Thyroid gland (tissue), 4 donors: ENCODE results near the gene CD22. TPM values are rescaled to one million over a fixed set of nuclear protein-coding genes. Genes with fewer than 3 reads are reported as not detected.

Experiments used
- DNase-seq, 2 donors: peaks; one replicate each; pipeline ENCODE4 v3.0.0-alpha.2; 2019
- H3K27ac ChIP-seq, 3 donors: fragments of 200-600 bp; sonication (generic); 1 replicate in 2 of 3; 2 replicates in 1 of 3; pipeline ENCODE4 v1.5.1; 2016 to 2019; ENCODE audit warnings: mild to moderate bottlenecking in 1 of 3, moderate library complexity in 1 of 3
- H3K27me3 ChIP-seq: fragments of 200-600 bp; sonication (generic); one replicate; pipeline ENCODE4 v1.5.1; 2019
- H3K36me3 ChIP-seq, 2 donors: fragments of 200-600 bp; sonication (generic); one replicate each; pipeline ENCODE4 v1.5.1; 2016 to 2019
- H3K4me1 ChIP-seq, 2 donors: fragments of 200-600 bp; sonication (generic); one replicate each; pipeline ENCODE4 v1.5.1; 2017 to 2019
- H3K4me3 ChIP-seq, 3 donors: fragments of 200-600 bp; sonication (generic); replicated peaks in 1 of 3; 1 replicate in 2 of 3; 2 replicates in 1 of 3; pipeline ENCODE4 v1.5.1; 2016; ENCODE audit warnings: mild to moderate bottlenecking in 1 of 3
- H3K9me3 ChIP-seq: fragments of 200-600 bp; sonication (generic); one replicate; pipeline ENCODE4 v1.5.1; 2017
- CTCF ChIP-seq, 6 experiments: fragments of 200-600 bp in 3 of 6; fragments of 450-650 bp in 3 of 6; sonication (generic) in 3 of 6; IDR thresholded peaks; one replicate each; pipeline ENCODE4 v1.5.1; 2016 to 2019; ENCODE audit warnings: antibody characterized with exemption in 6 of 6, mild to moderate bottlenecking in 2 of 6, inconsistent platforms in 1 of 6, moderate library complexity in 1 of 6
- POLR2A ChIP-seq, 2 donors: fragments of 450-650 bp; IDR thresholded peaks; one replicate each; pipeline ENCODE4 v1.6.1; 2017; ENCODE audit warnings: antibody characterized with exemption in 2 of 2, mild to moderate bottlenecking in 2 of 2, moderate library complexity in 1 of 2
- WGBS, 2 donors: methylation state at CpG; one replicate each; pipeline ENCODE4 v1.1.5; 2017; 5-methylcytosine and 5-hydroxymethylcytosine counted together
- intact Hi-C: fragments of 100-400 bp; cut with DNase I; formaldehyde crosslinking; loops from one replicate; pipeline ENCODE4 v1.15.1; 2023
- total RNA-seq, 4 donors: library from RNA; depleted of rRNA; stranded (reverse); fragments of >200 nt; gene quantifications; one replicate each; pipeline ENCODE4 v1.2.3, GENCODE V29; 2016

Gene CD22
- total RNA-seq, 4 donors from 2014 or later: 0.68 to 18.4 (median 2.0) TPM

GRCh38 chr19:35311901-35312665 lies 16.9 kb upstream of the CD22 start:
- WGBS, 2 donors: 84 to 89% methylated on average over 16 to 20 of the region's 21 CpGs
- Histone ChIP-seq H3K27me3 (no peaks in the 10 kb centered on the region), H3K27ac (no peak overlapping the region), H3K4me1 (peaks cover 11 to 45% of the 10 kb centered on the region in 2 donors), H3K4me3 (no peak overlapping the region), H3K36me3 (no peaks in the 10 kb centered on the region), H3K9me3 (no peaks in the 10 kb centered on the region)
- no peak for TF ChIP-seq POLR2A (IDR thresholded peaks at IDR 0.05)
- no peak for TF ChIP-seq CTCF (IDR thresholded peaks at IDR 0.05)
- intact Hi-C loops: no loop called here
- no peak for DNase-seq

- Histone ChIP-seq H3K4me3 (no peak overlapping the region), H3K27ac (no peak overlapping the region), H3K4me1 (peaks cover 5 to 47% of the 10 kb centered on the region in 2 donors), H3K9me3 (no peaks in the 10 kb centered on the region), H3K27me3 (no peaks in the 10 kb centered on the region), H3K36me3 (no peaks in the 10 kb centered on the region)
- DNase-seq: no peak
- TF ChIP-seq POLR2A (IDR thresholded peaks at IDR 0.05) (no peak), CTCF (IDR thresholded peaks at IDR 0.05) (no peak)
- WGBS, 2 donors: 54 to 75% methylated on average over 7 of the region's 7 CpGs
- intact Hi-C loops: no loop called here
These were observed 15.4 kb upstream of the CD22 start for GRCh38 chr19:35313587-35313986.

GRCh38 chr19:35314031-35314430 lies 15.0 kb upstream of the CD22 start:
- Histone ChIP-seq H3K27me3 (no peaks in the 10 kb centered on the region), H3K27ac (no peak overlapping the region), H3K36me3 (no peaks in the 10 kb centered on the region), H3K4me3 (no peak overlapping the region), H3K4me1 (peaks cover 8 to 47% of the 10 kb centered on the region in 2 donors), H3K9me3 (no peaks in the 10 kb centered on the region)
- intact Hi-C loops: no loop called here
- WGBS, 2 donors: 91 to 94% methylated on average over 7 to 8 of the region's 8 CpGs
- no peak for DNase-seq
- no peak for TF ChIP-seq POLR2A (IDR thresholded peaks at IDR 0.05)
- TF ChIP-seq CTCF (IDR thresholded peaks at IDR 0.05): no peak

- Histone ChIP-seq H3K27ac (no peak overlapping the region), H3K4me1 (peaks cover 13 to 47% of the 10 kb centered on the region in 2 donors), H3K27me3 (no peaks in the 10 kb centered on the region), H3K36me3 (no peaks in the 10 kb centered on the region), H3K4me3 (no peak overlapping the region), H3K9me3 (no peaks in the 10 kb centered on the region)
- WGBS, 2 donors: 91 to 93% methylated on average over 10 of the region's 10 CpGs
- no peak for DNase-seq
- intact Hi-C loops: no loop called here
- TF ChIP-seq POLR2A (IDR thresholded peaks at IDR 0.05): no peak
- TF ChIP-seq CTCF (IDR thresholded peaks at IDR 0.05): no peak
These were observed 14.0 kb upstream of the CD22 start for GRCh38 chr19:35314858-35315470.

GRCh38 chr19:35315883-35316282 lies 13.1 kb upstream of the CD22 start:
- no peak for DNase-seq
- Histone ChIP-seq H3K4me1 (peaks cover 17 to 51% of the 10 kb centered on the region in 2 donors), H3K27me3 (no peaks in the 10 kb centered on the region), H3K9me3 (no peaks in the 10 kb centered on the region), H3K4me3 (no peak overlapping the region), H3K27ac (no peak overlapping the region), H3K36me3 (no peaks in the 10 kb centered on the region)
- 70 to 87% methylated on average over 9 of the region's 9 CpGs for WGBS, 2 donors
- TF ChIP-seq CTCF (IDR thresholded peaks at IDR 0.05) (no peak), POLR2A (IDR thresholded peaks at IDR 0.05) (no peak)
- intact Hi-C loops: no loop called here
